Measurements from ENCODE around the gene HGD.

Gene HGD

GRCh38 chr3:120604784-120605183, 77.3 kb downstream of the HGD start:
- no peak for DNase-seq (ENCODE audit: low read depth)
- H3K4me3 ChIP-seq (replicated peaks; ENCODE audit: low read depth, low read length), result no peak overlapping the region
- no peak for TF ChIP-seq CTCF (IDR thresholded peaks at IDR 0.05; ENCODE audit: low read length, missing control alignments)

GRCh38 chr3:120604382-120604781, 77.7 kb downstream of the HGD start:
- DNase-seq (ENCODE audit: low read depth), result no peak
- H3K4me3 ChIP-seq (replicated peaks; ENCODE audit: low read depth, low read length), result no peak overlapping the region
- no peak for TF ChIP-seq CTCF (IDR thresholded peaks at IDR 0.05; ENCODE audit: low read length, missing control alignments)

- no peak for TF ChIP-seq CTCF (IDR thresholded peaks at IDR 0.05; ENCODE audit: low read length, missing control alignments)
- DNase-seq (ENCODE audit: low read depth), result no peak
- no peak overlapping the region for H3K4me3 ChIP-seq (replicated peaks; ENCODE audit: low read depth, low read length)
Measured at GRCh38 chr3:120602682-120603081, 79.4 kb downstream of the HGD start.

- H3K4me3 ChIP-seq (replicated peaks; ENCODE audit: low read depth, low read length), result no peak overlapping the region
- DNase-seq (ENCODE audit: low read depth), result no peak
- TF ChIP-seq CTCF (IDR thresholded peaks at IDR 0.05; ENCODE audit: low read length, missing control alignments), result no peak
Measured at GRCh38 chr3:120601554-120601953, 80.5 kb downstream of the HGD start.

- no peak overlapping the region for H3K4me3 ChIP-seq (replicated peaks; ENCODE audit: low read depth, low read length)
- no peak for DNase-seq (ENCODE audit: low read depth)
- TF ChIP-seq CTCF (IDR thresholded peaks at IDR 0.05; ENCODE audit: low read length, missing control alignments), result no peak
Measured at GRCh38 chr3:120599211-120599610, 82.8 kb downstream of the HGD start.

- peak overlapping the region; percentile 87 for H3K4me3 ChIP-seq (replicated peaks; ENCODE audit: low read depth, low read length)
- TF ChIP-seq CTCF (IDR thresholded peaks at IDR 0.05; ENCODE audit: low read length, missing control alignments), result no peak
- DNase-seq (ENCODE audit: low read depth), result no peak
Measured at GRCh38 chr3:120597445-120598049, 84.5 kb downstream of the HGD start.

GRCh38 chr3:120596853-120597223, 85.2 kb downstream of the HGD start:
- no peak for TF ChIP-seq CTCF (IDR thresholded peaks at IDR 0.05; ENCODE audit: low read length, missing control alignments)
- DNase-seq (ENCODE audit: low read depth), result no peak
- H3K4me3 ChIP-seq (replicated peaks; ENCODE audit: low read depth, low read length), result peak overlapping the region; percentile 87
